ENCODE results near the gene TRIP13.
"Not testable (repeated sequence)": the region's sequence is repeated elsewhere in the genome, so short reads cannot be mapped to it uniquely, and the experiment has no call there.

TRIP13 gene, protein sequence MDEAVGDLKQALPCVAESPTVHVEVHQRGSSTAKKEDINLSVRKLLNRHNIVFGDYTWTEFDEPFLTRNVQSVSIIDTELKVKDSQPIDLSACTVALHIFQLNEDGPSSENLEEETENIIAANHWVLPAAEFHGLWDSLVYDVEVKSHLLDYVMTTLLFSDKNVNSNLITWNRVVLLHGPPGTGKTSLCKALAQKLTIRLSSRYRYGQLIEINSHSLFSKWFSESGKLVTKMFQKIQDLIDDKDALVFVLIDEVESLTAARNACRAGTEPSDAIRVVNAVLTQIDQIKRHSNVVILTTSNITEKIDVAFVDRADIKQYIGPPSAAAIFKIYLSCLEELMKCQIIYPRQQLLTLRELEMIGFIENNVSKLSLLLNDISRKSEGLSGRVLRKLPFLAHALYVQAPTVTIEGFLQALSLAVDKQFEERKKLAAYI

DNA sequence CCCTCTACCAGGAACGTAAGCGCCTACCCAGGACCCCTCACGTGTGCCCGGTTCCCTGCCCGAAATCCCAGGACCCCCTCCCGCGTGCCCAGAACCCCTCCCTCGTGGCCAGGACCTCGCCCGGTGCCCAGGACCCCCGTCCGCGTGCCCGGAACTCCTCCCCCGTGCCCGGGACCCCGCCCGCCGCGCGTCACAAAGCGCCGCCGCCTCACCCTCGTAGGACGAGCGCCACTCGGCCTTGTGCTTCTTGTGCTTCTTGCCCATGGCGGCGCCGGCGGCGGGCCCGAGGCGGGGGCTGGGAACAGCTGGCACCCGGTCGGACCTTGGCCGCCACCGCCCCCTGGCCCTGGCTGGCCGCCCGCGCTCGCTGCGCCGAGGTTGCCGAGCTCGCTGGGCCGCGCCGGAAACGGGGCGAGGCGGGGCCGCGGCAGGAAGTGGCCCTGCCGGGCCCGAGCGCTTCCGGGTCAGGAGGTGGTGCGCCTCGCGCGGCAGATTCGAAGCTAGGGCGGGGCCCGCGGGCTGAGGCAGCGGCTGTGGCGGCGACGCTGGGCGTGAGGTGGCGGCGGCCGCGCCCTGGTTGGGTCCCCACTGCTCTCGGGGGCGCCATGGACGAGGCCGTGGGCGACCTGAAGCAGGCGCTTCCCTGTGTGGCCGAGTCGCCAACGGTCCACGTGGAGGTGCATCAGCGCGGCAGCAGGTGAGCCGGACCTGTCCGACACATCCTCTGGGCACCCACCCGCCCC is at the start of gene TRIP13, which contains the start of gene BRD9:
TSS of gene TRIP13 (plus strand) at position 491 of the 743 bp plus-strand sequence. CDS start at position 606, 115 bp downstream.
TSS of gene BRD9 (minus strand) at position 408 of the 743 bp plus-strand sequence. CDS start at position 264, 144 bp downstream.
- peak; percentile 99 for ATAC-seq

DNA sequence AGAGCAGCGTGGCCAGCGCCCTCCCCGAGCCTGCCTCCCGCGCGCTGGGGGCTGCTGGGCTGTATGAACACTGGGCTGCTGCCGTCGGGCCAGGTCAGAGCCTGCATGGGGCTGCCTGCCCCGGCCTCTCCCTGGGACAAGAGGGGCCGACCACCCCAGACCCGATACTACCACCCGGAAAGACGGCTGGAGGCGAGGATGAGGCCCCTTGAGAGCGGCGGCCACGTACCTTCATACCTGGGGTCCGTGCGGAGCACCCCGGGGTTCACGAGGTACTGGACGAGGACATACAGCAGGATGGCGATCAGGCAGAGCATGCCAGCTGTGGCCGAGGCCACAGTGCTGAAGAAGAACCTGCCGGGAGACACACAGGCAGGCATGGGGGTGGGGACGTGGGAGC is 49.3 kb upstream of the TRIP13 start:
- ATAC-seq, result not testable (repeated sequence)

DNA sequence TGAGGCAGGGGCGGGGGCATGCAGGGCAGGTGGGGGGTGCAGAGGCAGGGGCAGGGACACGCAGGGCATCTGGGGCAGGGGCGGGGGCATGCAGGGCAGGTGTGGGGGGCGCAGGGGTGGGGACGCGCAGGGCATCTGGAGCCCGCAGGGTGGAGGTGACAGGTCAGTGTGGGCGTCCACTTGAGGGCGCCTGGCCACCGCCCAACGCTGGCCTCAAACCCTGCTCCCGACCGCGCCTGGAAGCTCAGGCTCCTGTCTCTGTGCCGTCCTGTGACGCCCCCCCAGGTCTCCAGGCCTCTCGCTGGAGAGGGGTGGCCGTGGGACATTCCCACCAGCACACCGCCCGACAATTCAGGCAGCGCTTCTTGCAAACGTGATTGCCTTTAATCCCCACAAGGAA is 48.8 kb upstream of the TRIP13 start:
- not testable (repeated sequence) for ATAC-seq

DNA sequence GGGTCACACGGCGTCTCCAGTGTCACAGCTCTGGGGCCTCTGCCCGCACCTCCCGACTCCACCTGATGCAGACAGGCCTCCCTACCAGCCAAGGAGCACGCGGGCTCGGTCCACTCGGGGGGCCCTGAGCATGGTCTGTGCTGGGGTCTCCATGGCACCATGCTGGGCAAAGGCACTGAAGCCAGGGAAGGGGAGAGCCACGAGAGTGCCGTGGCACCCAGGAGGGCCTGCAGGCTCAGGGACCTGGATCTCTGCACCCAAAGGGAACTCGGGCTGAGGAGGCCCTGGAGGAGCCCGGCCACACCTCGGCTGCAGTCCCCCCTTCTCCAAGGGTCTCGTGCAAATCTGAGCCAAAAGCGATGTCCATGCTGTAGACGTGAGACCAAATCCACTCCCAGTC is 48.3 kb upstream of the TRIP13 start:
- not testable (repeated sequence) for ATAC-seq

DNA sequence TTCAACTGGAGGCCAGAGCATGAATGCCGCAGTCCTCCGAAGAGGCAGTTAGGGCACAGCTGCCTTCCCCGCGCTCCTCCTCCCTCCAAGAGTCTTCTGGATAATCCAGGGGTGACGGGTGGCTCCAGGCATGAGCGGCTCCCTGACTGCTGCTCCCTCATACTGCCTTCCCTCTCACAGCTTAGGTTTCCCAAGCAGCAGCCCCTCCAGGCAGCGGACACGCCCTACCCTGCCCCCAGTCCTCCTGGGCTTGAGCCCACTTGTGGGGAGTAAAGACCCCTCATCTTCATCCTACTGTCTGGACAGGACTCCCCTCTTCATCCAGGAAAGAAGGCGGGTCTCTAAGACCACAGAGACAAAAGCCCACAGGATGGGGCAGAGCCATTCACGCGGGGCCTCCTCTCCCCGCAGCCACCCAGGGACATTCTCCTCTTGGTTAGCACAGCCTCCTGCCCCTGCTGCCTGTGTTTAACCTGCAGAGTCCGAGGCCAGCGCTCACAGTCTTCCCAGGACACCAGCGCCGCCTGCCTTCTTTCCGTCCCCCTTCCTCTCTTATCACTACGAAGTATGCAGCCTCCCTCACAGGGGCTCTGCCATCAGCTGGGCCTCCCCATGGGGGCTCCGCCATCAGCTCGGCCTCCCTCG is 47.5 kb upstream of the TRIP13 start:
- not testable (repeated sequence) for ATAC-seq

DNA sequence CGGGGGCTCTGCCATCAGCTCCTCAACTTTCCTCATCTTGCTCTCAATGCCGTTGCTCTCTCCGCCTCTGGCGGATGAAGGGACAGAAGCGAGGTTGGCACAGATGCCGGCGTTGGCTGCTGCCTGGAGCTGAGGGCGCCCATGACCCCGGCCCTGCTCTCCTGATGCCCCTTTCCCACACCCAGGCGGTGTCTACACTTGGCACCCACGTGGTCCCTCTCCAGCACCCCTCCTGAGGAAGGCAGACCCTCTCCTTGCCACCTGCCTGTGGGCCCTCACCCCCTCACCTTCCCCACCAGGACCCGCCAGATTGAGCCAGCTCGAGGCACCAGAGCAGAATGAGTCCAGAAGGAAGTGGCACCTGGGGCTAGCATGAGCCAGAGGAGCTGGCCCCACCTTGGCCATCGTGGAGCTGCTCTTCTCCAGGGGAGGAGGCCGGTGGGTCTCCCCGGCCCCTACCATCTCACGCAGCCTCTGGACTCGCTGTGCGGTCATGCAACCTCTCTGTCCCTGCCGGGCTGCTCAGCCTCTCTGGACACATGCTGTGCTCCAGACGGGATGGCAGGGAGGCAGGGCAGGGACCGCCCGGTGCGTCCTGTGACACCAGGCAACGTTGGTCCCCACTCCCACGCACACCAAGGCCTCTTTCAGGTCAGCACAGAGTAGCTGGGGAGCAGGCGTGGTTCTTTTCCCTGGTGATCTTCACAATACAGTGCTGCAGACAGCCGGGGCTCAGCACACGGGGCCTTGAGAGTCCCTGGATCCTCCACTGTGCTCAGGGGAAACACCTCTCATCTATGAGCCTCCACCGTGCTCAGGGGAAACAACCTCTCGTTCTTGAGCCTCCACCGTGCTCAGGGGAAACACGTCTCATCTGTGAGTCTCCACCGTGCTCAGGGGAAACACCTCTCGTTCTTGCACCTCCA is 46.7 kb upstream of the TRIP13 start:
- ATAC-seq, result not testable (repeated sequence)

DNA sequence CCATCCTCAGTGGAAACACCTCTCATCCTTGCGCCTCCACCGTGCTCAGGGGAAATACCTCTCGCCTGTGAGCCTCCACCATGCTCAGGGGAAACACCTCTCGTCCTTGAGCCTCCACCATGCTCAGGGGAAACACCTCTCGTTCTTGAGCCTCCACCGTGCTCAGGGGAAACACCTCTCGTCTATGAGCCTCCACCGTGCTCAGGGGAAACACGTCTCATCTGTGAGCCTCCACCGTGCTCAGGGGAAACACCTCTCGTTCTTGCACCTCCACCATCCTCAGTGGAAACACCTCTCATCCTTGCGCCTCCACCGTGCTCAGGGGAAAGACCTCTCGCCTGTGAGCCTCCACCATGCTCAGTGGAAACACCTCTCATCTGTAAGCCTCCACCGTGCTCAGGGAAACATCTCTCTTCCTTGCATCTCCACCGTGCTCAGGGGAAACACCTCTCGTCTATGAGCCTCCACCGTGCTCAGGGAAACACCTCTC is 46.0 kb upstream of the TRIP13 start:
- ATAC-seq, result not testable (repeated sequence)

DNA sequence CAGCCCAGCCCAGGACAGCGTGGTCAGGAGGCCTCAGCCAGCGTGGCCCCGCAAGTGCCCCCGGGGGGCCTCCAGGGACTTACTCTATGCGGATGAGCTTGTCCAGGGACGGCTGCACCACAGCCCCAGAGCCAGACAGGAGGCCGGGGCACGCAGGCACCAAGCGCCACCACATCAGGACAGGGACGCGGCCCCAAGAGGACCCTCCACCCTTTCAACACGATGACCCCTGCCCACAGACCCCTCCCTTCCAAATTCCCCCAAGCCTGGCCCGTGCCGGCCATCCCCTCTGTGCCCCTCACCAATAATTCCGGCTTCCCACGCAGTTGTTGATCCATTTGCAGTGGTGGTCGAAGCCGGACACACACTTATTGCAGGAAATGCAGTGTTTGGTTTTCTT is 45.5 kb upstream of the TRIP13 start:
- ATAC-seq, result not testable (repeated sequence)

DNA sequence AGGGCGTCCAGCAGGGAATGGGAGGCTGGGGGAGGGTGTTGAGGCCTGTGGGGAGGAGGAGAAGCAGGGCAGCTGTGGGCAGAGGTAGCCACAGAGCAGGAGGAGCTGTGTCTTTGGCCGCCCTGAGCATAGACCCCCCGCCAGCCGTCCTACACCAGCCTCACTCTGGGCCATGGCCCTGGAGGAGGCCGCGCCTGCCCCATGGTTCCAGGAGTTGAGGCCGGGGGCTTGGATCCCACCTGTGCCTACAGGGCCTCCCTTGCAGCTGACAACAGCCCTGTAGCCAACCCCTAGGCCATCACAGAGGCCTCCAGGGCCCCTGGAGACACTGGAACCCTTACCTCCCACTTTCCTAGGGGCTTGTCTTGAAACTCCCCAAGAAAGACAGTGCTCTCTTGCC is 44.9 kb upstream of the TRIP13 start:
- not testable (repeated sequence) for ATAC-seq

DNA sequence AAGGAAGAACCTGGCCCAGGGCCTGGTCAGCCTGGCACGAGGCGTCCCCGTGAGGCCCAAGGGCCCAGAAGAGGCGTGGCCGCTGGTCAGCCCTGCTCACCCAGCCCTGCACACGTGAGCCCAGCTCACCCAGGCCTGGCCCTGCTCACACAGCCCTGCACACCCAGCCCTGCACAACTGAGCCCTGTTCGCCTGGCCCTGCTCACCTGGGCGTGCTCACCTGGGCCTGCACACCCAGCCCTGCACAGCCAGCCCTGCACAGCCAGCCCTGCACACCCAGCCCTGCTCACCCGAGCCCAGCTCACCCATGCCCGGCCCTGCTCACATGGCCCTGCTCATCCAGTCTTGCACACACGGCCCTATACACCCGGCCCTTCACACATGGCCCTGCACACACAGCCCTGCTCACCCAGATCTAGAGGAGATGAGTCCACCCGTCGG is 44.0 kb upstream of the TRIP13 start:
- ATAC-seq, result no peak

DNA sequence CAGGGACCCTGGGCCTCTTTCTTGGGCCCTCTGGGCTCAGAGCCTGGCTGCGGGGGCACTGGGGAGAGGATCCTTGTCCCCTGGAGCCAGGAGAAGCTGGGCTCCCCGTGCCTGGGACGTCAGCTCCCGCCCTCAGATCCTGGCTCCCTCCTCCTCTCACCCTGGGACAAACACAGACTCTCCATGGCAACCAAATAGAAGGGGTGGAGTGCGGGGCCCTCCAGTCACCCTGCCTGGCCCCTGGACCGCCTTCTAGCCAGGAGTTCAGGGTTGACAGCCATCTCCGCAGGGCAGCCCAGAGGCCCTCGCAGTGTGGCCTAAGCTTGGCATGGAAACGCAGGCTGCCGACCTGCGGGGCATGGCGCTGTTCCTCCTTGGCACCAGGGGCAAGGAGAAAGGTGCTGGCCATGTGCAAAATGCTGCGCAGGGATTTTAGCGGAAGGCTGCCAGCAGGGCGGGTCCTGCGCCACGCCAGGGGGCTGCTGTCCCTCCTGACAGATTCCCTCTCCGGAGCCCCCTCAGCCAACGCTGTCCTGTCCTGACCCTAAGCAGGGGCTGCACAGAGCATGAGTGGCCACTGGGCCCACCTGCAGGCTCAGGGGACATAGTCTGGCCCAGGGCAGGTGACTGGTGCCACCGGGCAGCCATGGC is 42.9 kb upstream of the TRIP13 start:
- no peak for ATAC-seq

DNA sequence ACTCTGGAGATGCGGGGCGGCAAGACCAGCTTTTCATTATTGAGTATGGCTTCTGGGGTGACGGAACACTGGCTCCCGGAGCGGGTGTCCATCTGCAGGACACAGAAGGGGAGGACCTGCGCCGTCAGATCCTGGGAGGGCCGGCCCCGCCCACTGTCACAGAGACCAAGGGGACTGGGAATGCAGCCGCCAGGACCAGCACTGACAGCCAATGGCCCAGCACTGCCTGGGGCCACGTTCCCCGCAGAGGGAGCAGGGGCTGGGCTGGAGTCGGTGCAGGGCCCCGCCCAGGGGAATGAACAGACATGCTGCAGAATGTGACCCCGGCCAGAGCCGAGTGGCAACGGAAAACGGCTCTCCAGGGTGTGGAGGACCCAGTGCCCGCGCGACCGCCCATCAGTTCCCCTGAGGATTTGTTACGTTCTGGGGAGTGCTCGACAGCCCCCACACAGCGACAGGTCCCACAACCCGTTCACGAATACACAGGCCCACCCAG is 42.1 kb upstream of the TRIP13 start, which contains the start of gene ZDHHC11:
TSS of gene ZDHHC11 (minus strand) at position 476 of the 496 bp plus-strand sequence. CDS start at position 92, 384 bp downstream.
- no peak for ATAC-seq

DNA sequence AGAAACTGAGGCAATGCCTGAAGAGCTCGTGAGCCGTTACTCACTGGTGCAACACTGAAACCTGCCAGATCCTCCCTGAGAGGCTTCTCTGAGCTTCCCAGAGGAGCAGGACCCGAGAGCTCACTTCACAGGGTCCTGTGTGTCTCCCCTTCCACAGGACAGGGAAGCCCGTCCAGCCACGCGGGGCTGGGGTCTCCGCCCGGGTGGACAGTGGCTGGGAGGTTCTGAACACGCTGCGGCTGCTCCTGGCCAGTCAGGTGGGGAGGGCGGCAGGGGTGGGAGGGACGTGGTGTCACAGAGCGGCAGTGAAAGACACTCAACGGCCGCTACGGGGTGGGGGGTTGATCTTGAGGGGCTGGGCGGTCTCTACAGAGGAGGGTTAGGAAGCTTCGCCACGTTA is 41.6 kb upstream of the TRIP13 start:
- no peak for ATAC-seq

DNA sequence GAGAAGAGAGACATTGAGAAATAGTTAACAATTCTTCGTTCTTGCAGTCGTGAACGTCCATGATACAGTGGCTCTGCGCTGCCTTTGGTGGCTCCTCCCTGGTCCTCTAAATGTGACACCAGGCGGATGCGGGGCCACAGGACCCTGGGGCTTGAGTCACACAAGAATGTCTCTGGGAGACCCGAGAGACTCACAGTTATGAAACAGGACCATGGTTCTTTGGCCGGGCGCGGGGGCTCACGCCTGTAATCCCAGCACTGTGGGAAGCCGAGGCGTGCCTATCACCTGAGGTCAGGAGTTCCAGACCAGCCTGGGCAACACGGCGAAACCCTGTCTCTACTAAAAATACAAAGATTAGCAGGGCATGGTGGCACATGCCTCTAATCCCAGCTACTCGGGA is 41.1 kb upstream of the TRIP13 start:
- ATAC-seq, result no peak

DNA sequence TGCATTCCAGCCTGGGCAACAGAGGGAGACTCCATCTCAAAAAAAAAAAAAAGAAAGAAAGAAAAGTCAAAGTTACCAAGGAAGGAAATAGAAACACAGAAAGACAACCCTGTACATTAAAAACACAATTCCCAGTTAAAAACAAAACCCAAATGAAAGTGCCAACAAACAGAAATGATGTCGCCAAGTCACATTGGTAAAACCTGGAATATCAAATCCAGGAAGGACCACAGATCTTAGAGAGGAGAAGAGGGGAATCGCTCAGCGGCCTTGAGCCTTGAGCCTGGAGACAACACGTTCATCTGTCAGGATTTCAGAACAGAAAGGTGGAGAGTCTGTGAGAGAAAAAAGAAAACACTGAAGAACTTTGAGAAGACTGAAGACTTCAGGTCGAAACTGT is 40.7 kb upstream of the TRIP13 start:
- ATAC-seq, result no peak

DNA sequence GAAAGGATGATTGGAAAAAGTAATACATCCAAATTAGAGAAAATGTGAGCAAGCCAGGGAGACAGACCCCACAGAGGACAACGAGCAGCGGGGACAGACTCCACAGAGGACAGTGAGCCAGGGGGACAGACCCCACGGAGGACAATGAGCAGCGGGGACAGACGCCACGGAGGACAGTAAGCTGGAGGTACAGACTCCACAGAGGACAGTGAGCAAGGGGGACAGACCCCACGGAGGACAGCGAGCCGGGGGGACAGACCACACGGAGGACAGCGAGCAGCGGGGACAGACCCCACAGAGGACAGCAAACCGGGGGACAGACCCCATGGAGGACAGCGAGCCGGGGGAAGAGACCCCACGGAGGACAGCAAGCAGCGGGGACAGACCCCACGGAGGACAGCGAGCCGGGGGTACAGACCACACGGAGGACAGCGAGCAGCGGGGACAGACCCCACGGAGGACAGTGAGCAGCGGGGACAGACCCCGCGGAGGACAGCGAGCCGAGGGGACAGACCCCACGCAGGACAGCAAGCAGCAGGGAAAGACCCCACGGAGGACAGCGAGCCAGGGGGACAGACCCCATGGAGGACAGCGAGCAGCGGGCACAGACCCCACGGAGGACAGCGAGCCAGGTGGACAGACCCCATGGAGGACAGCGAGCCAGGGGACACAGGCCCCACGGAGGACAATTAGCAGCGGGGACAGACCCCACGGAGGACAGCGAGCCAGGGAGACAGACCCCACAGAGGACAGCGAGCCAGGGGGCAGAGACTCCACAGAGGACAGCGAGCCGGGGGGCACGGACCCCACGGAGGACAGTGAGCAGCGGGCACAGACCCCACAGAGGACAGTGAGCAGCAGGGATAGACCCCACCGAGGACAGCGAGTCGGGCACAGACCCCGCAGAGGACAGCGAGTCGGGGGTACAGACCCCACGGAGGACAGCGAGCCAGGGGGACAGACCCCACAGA is 40.0 kb upstream of the TRIP13 start:
- ATAC-seq, result no peak

DNA sequence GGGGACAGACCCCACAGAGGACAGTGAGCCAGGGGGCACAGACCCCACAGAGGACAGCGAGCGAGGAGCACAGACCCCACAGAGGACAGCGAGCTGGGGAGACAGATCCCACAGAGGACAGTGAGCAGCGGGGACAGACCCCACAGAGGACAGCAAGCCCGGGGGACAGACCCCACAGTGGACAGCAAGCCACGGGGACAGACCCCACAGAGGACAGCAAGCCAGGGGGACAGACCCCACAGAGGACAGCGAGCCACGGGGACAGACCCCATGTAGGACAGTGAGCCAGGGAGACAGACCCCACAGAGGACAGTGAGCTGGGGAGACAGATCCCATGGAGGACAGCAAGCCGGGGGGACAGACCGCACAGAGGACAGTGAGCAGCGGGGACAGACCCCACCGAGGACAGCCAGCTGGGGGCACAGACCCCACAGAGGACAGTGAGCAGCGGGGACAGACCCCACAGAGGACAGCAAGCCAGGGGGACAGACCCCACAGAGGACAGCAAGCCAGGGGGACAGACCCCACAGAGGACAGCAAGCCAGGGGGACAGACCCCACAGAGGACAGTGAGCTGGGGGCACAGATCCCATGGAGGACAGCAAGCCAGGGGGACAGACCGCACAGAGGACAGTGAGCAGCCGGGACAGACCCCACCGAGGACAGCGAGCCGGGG is 39.1 kb upstream of the TRIP13 start:
- not testable (repeated sequence) for ATAC-seq

DNA sequence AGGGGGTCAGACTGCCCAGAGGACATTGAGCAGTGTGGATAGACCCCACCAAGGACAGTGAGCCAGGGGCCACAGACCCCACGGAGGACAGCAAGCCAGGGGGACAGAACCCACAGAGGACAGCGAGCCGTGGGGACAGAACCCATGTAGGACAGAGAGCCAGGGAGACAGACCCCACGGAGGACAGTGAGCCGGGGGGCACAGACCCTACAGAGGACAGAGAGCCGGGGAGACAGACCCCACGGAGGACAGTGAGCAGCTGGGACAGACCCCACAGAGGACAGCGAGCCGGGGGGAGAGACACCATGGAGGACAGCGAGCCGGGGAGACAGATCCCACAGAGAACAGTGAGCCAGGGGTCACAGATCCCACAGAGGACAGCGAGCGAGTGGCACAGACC is 38.5 kb upstream of the TRIP13 start:
- no peak for ATAC-seq
